HepG2 (cell line): ENCODE data around the gene GJB1. TPM values are rescaled to one million over a fixed set of nuclear protein-coding genes. Genes with fewer than 3 reads are reported as not detected.

ENCODE experiments used
- E2F5 ChIP-seq: sonication (generic); formaldehyde crosslinking; conservative IDR thresholded peaks from 2 replicates; pipeline ENCODE4 v1.4.0; 2020; ENCODE audit warnings: missing genetic modification reagents
- FOXK2 ChIP-seq: fragments of 450-650 bp; IDR thresholded peaks from 2 replicates; pipeline ENCODE4 v1.6.1; 2016
- HOXA5 ChIP-seq: sonication (generic); formaldehyde crosslinking; IDR thresholded peaks from 2 replicates; pipeline ENCODE4 v1.4.0; 2020; ENCODE audit warnings: missing genetic modification reagents
- MIXL1 ChIP-seq: IDR thresholded peaks from 2 replicates; pipeline ENCODE4 v1.6.1; 2016
- NONO ChIP-seq, 2 experiments: fragments of 450-650 bp in 1 of 2; sonication (generic) in 1 of 2; formaldehyde crosslinking in 1 of 2; IDR thresholded peaks in 1 of 2; conservative IDR thresholded peaks in 1 of 2; 2 replicates each; pipeline versions ENCODE4 v1.6.1 to v1.8.0; 2017 to 2022; ENCODE audit warnings: mild to moderate bottlenecking in 1 of 2, missing genetic modification reagents in 1 of 2, moderate library complexity in 1 of 2
- PTBP1 ChIP-seq: fragments of 200-400 bp; formaldehyde crosslinking; IDR thresholded peaks from 2 replicates; pipeline ENCODE4 v1.6.1; 2018; ENCODE audit warnings: low read length, low read depth; ENCODE audit not compliant: poor library complexity, severe bottlenecking
- RXRB ChIP-seq: IDR thresholded peaks from 2 replicates; pipeline ENCODE4 v1.6.1; 2016; ENCODE audit warnings: borderline replicate concordance, missing genetic modification reagents, missing compliant biosample characterization
- SMARCC2 ChIP-seq: fragments of 450-650 bp; IDR thresholded peaks from 2 replicates; pipeline ENCODE4 v1.6.1; 2017; ENCODE audit warnings: antibody characterized with exemption, mild to moderate bottlenecking
- SPEN ChIP-seq: sonication (generic); formaldehyde crosslinking; IDR thresholded peaks from 2 replicates; pipeline ENCODE4 v1.5.1; 2020; ENCODE audit warnings: low read depth, mild to moderate bottlenecking, missing genetic modification reagents
- TFE3 ChIP-seq: IDR thresholded peaks from 2 replicates; pipeline ENCODE4 v1.6.1; 2016
- ZFP36L1 ChIP-seq: sonication (generic); formaldehyde crosslinking; IDR thresholded peaks from 2 replicates; pipeline ENCODE4 v1.8.0; 2022; ENCODE audit warnings: mild to moderate bottlenecking, missing genetic modification reagents, moderate library complexity
- ZMAT5 ChIP-seq: sonication (generic); formaldehyde crosslinking; IDR thresholded peaks from 2 replicates; pipeline ENCODE4 v1.5.0; 2020; ENCODE audit warnings: mild to moderate bottlenecking, low read depth, missing genetic modification reagents, borderline replicate concordance
- ZNF138 ChIP-seq: sonication (generic); formaldehyde crosslinking; IDR thresholded peaks from 2 replicates; pipeline ENCODE4 v1.5.0; 2020; ENCODE audit warnings: mild to moderate bottlenecking, low read depth, missing genetic modification reagents
- ZNF20 ChIP-seq: sonication (generic); formaldehyde crosslinking; IDR thresholded peaks from 2 replicates; pipeline ENCODE4 v1.4.0; 2020; ENCODE audit warnings: mild to moderate bottlenecking, moderate library complexity, missing genetic modification reagents
- ZNF329 ChIP-seq: sonication (generic); formaldehyde crosslinking; IDR thresholded peaks from 2 replicates; pipeline ENCODE4 v1.9.0; 2021; ENCODE audit warnings: low read depth, mild to moderate bottlenecking, missing genetic modification reagents
- ZNF430 ChIP-seq: sonication (generic); formaldehyde crosslinking; IDR thresholded peaks from 2 replicates; pipeline ENCODE4 v1.9.0; 2021; ENCODE audit warnings: mild to moderate bottlenecking, missing genetic modification reagents
- ZNF737 ChIP-seq: sonication (generic); formaldehyde crosslinking; IDR thresholded peaks from 2 replicates; pipeline ENCODE4 v1.5.0; 2020; ENCODE audit warnings: missing genetic modification reagents, mild to moderate bottlenecking, borderline replicate concordance
- ZNF777 ChIP-seq: sonication (generic); formaldehyde crosslinking; IDR thresholded peaks from 2 replicates; pipeline ENCODE4 v1.4.0; 2020; ENCODE audit warnings: missing genetic modification reagents
- ZNF878 ChIP-seq: sonication (generic); formaldehyde crosslinking; IDR thresholded peaks from 2 replicates; pipeline ENCODE4 v1.8.1; 2023; ENCODE audit warnings: mild to moderate bottlenecking, missing genetic modification reagents, moderate library complexity
- ZNF891 ChIP-seq: sonication (generic); formaldehyde crosslinking; IDR thresholded peaks from 2 replicates; pipeline ENCODE4 v1.5.0; 2020; ENCODE audit warnings: mild to moderate bottlenecking, missing genetic modification reagents
- polyA plus RNA-seq, 8 experiments: library from polyadenylated mRNA; depleted of rRNA in 3 of 8; stranded (reverse) in 7 of 8; unstranded in 1 of 8; fragments of >200 nt; fragmentation: Illumina TruSeq in 4 of 8; extraction: Trizol in 4 of 8; gene quantifications; 2 replicates each; pipeline versions ENCODE4 v1.2.1 to v1.2.3, GENCODE V29; 2011 to 2016; ENCODE audit warnings: low read depth in 4 of 8, missing spikeins in 1 of 8, mixed read lengths in 1 of 8; ENCODE audit not compliant: insufficient read depth in 1 of 8
- total RNA-seq, 5 experiments: library from RNA; depleted of rRNA; stranded (reverse); fragments of >200 nt; fragmentation: Illumina TruSeq; extraction: Trizol; gene quantifications; 2 replicates each; pipeline ENCODE4 v1.2.3, GENCODE V29; 2016; ENCODE audit warnings: low read depth in 1 of 5
- TF ChIP-seq, protein P1 (sequence below): sonication (generic); formaldehyde crosslinking; conservative IDR thresholded peaks from 2 replicates; pipeline ENCODE4 v1.4.0; 2020; ENCODE audit warnings: mild to moderate bottlenecking, missing genetic modification reagents, moderate library complexity
- TF ChIP-seq, protein P2 (sequence below): IDR thresholded peaks from 2 replicates; pipeline ENCODE4 v1.6.1; 2018; ENCODE audit warnings: missing genetic modification reagents, mild to moderate bottlenecking, missing compliant biosample characterization

GJB1 gene
- total and polyA plus RNA-seq, 2 of the 13 experiments (the other 11 are each of a cell fraction or from before 2014, with no cell fraction given), result 111 to 161 TPM

DNA sequence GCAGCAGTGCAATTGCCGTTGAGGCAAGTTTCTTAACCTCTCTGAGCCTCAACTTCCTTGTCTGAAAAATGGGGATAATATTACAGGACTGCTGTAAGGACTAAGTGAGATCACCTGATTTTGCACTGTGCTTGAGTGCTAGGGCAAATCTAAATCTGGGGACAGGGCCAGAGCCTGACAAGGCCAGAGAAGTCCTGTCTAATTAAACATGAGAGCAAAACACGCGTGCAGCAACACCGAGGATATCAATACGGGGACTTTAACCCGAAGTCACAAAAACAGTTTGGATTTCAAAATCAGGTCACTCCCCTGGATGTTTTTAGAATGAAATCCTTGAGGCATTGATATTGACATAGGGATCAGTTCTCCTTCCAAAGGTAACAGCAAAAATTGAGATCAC lies 5.7 kb upstream of the GJB1 start (continued):
- TF ChIP-seq ZNF878 (CRISPR knock-in tag) (no peak), SPEN (CRISPR knock-in tag) (peak; percentile 24; the same call in 1 of the 2 replicates), ZMAT5 (CRISPR knock-in tag) (no peak), ZNF737 (CRISPR knock-in tag) (no peak), FOXK2 (no peak), ZNF430 (no peak), ZNF138 (no peak), ZNF329 (CRISPR knock-in tag) (no peak), ZNF777 (CRISPR knock-in tag) (no peak), HOXA5 (CRISPR knock-in tag) (0 out of 2 replicates have a peak, but pooled peaks have one; percentile 30), ZNF20 (CRISPR knock-in tag) (no peak), TFE3 (no peak), ZNF891 (no peak), PTBP1 (no peak), RXRB (CRISPR knock-in tag) (peak; percentile 49; the same call in 1 of the 2 replicates), E2F5 (CRISPR knock-in tag) (no peak), SMARCC2 (no peak), ZFP36L1 (CRISPR knock-in tag) (no peak), MIXL1 (CRISPR knock-in tag) (peak; percentile 48; the same call in 1 of the 2 replicates), NONO (IDR thresholded peaks at IDR 0.05) (no peak), NONO (CRISPR knock-in tag; conservative IDR thresholded peaks at IDR 0.05) (0 out of 2 replicates have a peak, but pooled peaks have one; percentile 18)
- TF ChIP-seq, protein P1, sequence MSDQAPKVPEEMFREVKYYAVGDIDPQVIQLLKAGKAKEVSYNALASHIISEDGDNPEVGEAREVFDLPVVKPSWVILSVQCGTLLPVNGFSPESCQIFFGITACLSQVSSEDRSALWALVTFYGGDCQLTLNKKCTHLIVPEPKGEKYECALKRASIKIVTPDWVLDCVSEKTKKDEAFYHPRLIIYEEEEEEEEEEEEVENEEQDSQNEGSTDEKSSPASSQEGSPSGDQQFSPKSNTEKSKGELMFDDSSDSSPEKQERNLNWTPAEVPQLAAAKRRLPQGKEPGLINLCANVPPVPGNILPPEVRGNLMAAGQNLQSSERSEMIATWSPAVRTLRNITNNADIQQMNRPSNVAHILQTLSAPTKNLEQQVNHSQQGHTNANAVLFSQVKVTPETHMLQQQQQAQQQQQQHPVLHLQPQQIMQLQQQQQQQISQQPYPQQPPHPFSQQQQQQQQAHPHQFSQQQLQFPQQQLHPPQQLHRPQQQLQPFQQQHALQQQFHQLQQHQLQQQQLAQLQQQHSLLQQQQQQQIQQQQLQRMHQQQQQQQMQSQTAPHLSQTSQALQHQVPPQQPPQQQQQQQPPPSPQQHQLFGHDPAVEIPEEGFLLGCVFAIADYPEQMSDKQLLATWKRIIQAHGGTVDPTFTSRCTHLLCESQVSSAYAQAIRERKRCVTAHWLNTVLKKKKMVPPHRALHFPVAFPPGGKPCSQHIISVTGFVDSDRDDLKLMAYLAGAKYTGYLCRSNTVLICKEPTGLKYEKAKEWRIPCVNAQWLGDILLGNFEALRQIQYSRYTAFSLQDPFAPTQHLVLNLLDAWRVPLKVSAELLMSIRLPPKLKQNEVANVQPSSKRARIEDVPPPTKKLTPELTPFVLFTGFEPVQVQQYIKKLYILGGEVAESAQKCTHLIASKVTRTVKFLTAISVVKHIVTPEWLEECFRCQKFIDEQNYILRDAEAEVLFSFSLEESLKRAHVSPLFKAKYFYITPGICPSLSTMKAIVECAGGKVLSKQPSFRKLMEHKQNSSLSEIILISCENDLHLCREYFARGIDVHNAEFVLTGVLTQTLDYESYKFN (CRISPR knock-in tag), result peak; percentile 57; the same call in 1 of the 2 replicates
- TF ChIP-seq, protein P2, sequence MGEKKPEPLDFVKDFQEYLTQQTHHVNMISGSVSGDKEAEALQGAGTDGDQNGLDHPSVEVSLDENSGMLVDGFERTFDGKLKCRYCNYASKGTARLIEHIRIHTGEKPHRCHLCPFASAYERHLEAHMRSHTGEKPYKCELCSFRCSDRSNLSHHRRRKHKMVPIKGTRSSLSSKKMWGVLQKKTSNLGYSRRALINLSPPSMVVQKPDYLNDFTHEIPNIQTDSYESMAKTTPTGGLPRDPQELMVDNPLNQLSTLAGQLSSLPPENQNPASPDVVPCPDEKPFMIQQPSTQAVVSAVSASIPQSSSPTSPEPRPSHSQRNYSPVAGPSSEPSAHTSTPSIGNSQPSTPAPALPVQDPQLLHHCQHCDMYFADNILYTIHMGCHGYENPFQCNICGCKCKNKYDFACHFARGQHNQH (CRISPR knock-in tag), result no peak
